ENCODE results near the gene LMBR1L.

LMBR1L gene

DNA sequence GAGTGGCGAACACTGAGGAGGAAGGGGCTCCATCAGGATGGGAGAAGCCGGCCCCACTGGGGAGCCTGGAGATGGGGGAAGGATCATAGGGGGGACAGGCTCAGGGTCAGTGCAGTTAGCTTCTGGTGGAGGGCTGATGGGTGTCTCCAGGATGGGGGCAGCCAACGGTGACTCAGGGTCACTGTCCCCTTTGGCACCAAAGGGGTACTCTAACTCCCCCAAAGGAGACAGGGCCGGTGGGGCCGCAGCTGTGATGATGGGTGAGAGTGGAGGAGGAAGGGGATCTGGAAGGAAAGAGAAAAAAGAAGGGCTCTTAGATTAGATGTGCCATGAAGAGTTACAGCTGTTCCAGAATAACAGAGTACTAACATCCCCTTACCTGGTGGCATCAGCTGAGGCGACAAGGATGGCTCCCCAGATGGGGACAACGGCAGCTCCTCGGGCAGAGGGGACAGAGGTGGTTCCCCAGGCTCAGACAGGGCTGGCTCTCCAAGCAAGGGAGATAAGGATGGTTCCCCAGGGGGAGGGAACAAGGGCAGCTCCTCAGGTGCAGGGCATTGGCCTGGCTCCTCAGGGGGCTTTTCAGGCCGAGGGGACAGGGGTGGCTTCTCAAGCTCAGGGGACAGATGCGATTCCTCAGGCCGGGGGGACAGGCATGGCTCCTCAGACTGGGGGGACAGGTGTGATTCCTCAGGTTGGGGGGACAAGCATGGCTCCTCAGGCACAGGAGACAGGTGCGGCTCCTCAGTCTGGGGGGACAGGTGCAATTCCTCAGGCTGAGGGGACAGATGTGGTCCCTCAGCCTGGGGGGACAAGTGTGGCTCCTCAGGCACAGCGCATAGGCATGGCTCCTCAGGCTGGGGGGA lies 59.9 kb downstream of the LMBR1L start:
- no peak for DNase-seq

DNA sequence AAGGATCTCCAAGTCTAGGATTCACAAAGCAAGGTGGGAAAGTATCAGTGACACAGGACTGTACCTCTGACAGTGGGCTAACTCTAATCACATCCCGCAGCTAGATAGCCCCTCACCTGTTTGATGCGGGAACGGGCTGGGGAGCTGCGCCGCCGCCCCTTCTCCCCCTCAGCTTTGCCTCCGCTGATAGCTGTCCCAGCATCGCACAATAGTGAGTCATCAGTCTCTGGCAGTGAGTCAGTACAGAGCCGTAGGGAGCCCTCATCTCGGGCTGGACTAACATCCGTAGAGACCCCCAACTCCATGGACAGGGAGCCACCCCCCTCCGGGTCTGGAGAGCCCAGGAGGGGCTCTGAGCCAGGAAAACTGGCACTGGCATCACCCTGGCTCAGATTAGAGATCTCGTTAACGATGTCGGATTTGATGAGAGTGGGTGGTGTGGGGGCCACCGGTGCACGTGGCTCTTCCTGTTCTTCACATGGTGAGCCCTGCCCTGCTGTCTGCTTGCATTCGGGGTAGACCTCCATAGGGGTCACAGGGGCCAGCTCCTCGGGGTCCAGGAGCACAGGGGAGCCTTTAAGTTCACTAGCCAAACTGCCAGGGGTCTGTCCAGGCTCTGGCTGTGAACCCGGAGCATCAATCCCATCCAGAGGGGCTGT lies 61.0 kb downstream of the LMBR1L start:
- DNase-seq = no peak

GRCh38 chr12:49048953-49049352 lies 61.7 kb downstream of the LMBR1L start:
- no peak for DNase-seq
